ENCODE results near the gene ZNF200. TPM values are rescaled to one million over a fixed set of nuclear protein-coding genes. Genes with fewer than 3 reads are reported as not detected.
"Not testable (repeated sequence)": the region's sequence is repeated elsewhere in the genome, so short reads cannot be mapped to it uniquely, and the experiment has no call there.

Gene ZNF200
- total and polyA plus RNA-seq, 2 donors (not counting 1 experiment from before 2014, with no cell fraction given), result 2.7 to 20.1 TPM

DNA sequence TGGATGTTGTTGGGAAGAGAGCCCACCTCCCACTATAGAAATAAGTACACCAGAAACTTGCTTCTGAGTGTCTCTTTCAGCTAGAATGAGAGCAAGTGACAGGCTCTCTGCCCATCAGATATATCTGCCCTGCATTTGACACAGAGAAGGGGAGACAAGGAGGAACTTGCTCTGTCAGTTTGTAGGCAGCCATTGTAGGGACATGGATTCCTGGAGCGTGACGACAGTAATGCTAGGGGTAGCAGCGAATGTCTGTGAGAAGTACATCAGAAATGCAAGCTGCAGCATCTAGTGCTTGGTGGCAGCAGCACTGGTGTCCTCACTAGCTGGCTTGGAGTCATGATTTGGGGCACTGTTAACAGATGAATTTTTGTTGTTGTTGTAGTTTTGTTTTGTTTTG lies 23.0 kb downstream of the ZNF200 start:
- ChIA-PET CTCF (no interaction called here), POLR2A (no interaction called here)
- intact Hi-C loops (cut with micrococcal nuclease), result no loop called here
- Histone ChIP-seq H4K20me1 (ENCODE audit: control insufficient read depth, insufficient read depth, low read length, poor library complexity, severe bottlenecking) (no peaks in the 10 kb centered on the region), H3K9ac (ENCODE audit: low read length) (no peak overlapping the region), H3K27me3 (replicated peaks in 1 of 4; ENCODE audit: control extremely low read depth in 1 of 4, control insufficient read depth in 3 of 4, insufficient read depth in 4 of 4, low read length in 3 of 4) (peaks cover 0 to 9% (median 0%) of the 10 kb centered on the region in 4 experiments), H2AFZ (ENCODE audit: insufficient read depth, low read depth, low read length, poor library complexity, severe bottlenecking) (no peak overlapping the region), H3K4me2 (replicated peaks; ENCODE audit: low read depth, low read length, poor library complexity, severe bottlenecking) (no peak overlapping the region), H3K9me3 (ENCODE audit: control extremely low read depth in 1 of 3, control insufficient read depth in 2 of 3, insufficient read depth in 1 of 3, low read length in 2 of 3) (peaks cover 0 to 39% (median 4%) of the 10 kb centered on the region in 3 donors), H3K27ac (ENCODE audit: low read length in 2 of 2) (no peak overlapping the region), H3K36me3 (replicated peaks in 1 of 2; ENCODE audit: control extremely low read depth in 1 of 2, control insufficient read depth in 1 of 2, extremely low read depth in 1 of 2, insufficient read depth in 2 of 2, low read length in 1 of 2) (no peaks in the 10 kb centered on the region), H3K4me1 (ENCODE audit: control insufficient read depth in 2 of 2, insufficient read depth in 2 of 2, low read length in 2 of 2) (peaks cover 14 to 16% of the 10 kb centered on the region in 2 donors), H3K79me2 (ENCODE audit: control insufficient read depth, insufficient read depth, low read length) (no peaks in the 10 kb centered on the region), H3K4me3 (ENCODE audit: control extremely low read depth in 1 of 5, extremely low read depth in 1 of 5, insufficient read depth in 1 of 5, low read depth in 2 of 5, low read length in 4 of 5) (no peak overlapping the region)
- H3K4me1 Mint-ChIP-seq, result peaks cover 22% of the 10 kb centered on the region
- no peak for TF ChIP-seq EZH2 (IDR thresholded peaks at IDR 0.05; ENCODE audit: borderline replicate concordance, insufficient read depth, low read depth, low read length, poor library complexity, severe bottlenecking)
- TF ChIP-seq, protein P1, sequence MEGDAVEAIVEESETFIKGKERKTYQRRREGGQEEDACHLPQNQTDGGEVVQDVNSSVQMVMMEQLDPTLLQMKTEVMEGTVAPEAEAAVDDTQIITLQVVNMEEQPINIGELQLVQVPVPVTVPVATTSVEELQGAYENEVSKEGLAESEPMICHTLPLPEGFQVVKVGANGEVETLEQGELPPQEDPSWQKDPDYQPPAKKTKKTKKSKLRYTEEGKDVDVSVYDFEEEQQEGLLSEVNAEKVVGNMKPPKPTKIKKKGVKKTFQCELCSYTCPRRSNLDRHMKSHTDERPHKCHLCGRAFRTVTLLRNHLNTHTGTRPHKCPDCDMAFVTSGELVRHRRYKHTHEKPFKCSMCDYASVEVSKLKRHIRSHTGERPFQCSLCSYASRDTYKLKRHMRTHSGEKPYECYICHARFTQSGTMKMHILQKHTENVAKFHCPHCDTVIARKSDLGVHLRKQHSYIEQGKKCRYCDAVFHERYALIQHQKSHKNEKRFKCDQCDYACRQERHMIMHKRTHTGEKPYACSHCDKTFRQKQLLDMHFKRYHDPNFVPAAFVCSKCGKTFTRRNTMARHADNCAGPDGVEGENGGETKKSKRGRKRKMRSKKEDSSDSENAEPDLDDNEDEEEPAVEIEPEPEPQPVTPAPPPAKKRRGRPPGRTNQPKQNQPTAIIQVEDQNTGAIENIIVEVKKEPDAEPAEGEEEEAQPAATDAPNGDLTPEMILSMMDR (IDR thresholded peaks at IDR 0.05), result no peak
- 79% methylated on average over 3 of the region's 3 CpGs for WGBS (ENCODE audit: insufficient coverage)
- peaks cover 22% of the 10 kb centered on the region for H3K27me3 Mint-ChIP-seq
- no peaks in the 10 kb centered on the region for H3K9me3 Mint-ChIP-seq (ENCODE audit: insufficient read depth)
- ATAC-seq (ENCODE audit: low read depth) (no peak), DNase-seq (no peak)
- H3K4me3 Mint-ChIP-seq, result no peak overlapping the region
- no peak overlapping the region for H3K27ac Mint-ChIP-seq

DNA sequence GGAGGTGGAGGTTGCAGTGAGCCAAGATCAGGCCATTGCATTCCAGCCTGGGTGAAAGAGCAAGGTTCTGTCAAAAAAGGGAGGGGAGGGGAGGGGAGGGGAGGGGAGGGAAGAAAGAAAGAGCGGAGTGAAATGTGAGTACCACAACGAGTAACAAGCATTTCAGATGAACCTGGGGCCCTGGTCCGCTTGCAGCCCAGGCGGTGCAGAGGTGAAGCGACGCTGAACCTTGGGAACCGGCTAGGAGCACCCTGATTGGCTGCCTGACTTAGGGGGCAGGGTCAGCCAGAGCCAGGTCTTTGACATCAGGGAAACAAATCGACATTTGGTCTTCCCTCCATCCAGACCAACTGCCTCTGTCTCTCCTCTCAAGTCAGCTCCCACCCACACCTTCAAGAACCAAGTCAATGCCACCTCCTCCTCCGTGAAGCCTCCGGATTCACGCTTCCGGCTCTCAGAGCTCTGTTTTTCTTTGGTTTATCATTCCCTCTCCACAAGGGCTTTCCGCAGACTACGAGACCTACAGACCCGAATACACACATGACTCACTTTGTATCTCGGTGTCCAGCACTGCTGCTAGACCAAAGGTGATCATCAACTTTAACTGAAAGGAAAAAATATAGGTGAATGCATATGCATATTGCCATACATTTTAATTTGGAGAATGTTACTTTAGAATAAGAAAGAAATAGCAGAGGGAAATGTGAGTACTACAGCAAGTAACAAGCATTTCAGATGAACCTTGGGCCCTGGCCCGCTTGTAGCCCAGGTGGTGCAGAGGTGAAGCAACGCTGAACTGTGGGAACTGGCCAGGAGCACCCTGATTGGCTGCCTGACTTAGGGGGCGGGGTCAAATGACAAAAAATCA lies 27.6 kb downstream of the ZNF200 start:
- TF ChIP-seq, protein P1 (IDR thresholded peaks at IDR 0.05), result no peak
- TF ChIP-seq EZH2 (IDR thresholded peaks at IDR 0.05; ENCODE audit: borderline replicate concordance, insufficient read depth, low read depth, low read length, poor library complexity, severe bottlenecking), result no peak
- Histone ChIP-seq H3K9ac (ENCODE audit: low read length) (no peak overlapping the region), H3K4me2 (replicated peaks; ENCODE audit: low read depth, low read length, poor library complexity, severe bottlenecking) (no peak overlapping the region), H3K9me3 (ENCODE audit: control extremely low read depth in 1 of 3, control insufficient read depth in 2 of 3, insufficient read depth in 1 of 3, low read length in 2 of 3) (peaks cover 0 to 39% (median 14%) of the 10 kb centered on the region in 3 donors), H3K4me3 (ENCODE audit: control extremely low read depth in 1 of 5, extremely low read depth in 1 of 5, insufficient read depth in 1 of 5, low read depth in 2 of 5, low read length in 4 of 5) (no peak overlapping the region), H3K27me3 (replicated peaks in 1 of 4; ENCODE audit: control extremely low read depth in 1 of 4, control insufficient read depth in 3 of 4, insufficient read depth in 4 of 4, low read length in 3 of 4) (peaks cover 0 to 25% (median 0%) of the 10 kb centered on the region in 4 experiments), H2AFZ (ENCODE audit: insufficient read depth, low read depth, low read length, poor library complexity, severe bottlenecking) (no peak overlapping the region), H4K20me1 (ENCODE audit: control insufficient read depth, insufficient read depth, low read length, poor library complexity, severe bottlenecking) (no peaks in the 10 kb centered on the region), H3K27ac (ENCODE audit: low read length in 2 of 2) (no peak overlapping the region), H3K79me2 (ENCODE audit: control insufficient read depth, insufficient read depth, low read length) (no peaks in the 10 kb centered on the region), H3K36me3 (replicated peaks in 1 of 2; ENCODE audit: control extremely low read depth in 1 of 2, control insufficient read depth in 1 of 2, extremely low read depth in 1 of 2, insufficient read depth in 2 of 2, low read length in 1 of 2) (no peaks in the 10 kb centered on the region), H3K4me1 (ENCODE audit: control insufficient read depth in 2 of 2, insufficient read depth in 2 of 2, low read length in 2 of 2) (no peaks in the 10 kb centered on the region)
- Mint-ChIP-seq H3K27me3 (peaks cover 41% of the 10 kb centered on the region), H3K4me3 (no peak overlapping the region), H3K27ac (no peak overlapping the region), H3K4me1 (no peaks in the 10 kb centered on the region), H3K9me3 (ENCODE audit: insufficient read depth) (peaks cover 11% of the 10 kb centered on the region)
- intact Hi-C loops (cut with micrococcal nuclease), result no loop called here
- ChIA-PET POLR2A (no interaction called here), CTCF (interaction anchor here (0.6 to 0.7 kb wide), 3 partner anchors 23 to 157 kb away, joined by 3 to 5 read pairs (median 4); no protein-coding TSS in a partner anchor)
- ATAC-seq (ENCODE audit: low read depth) (no peak), DNase-seq (no peak)
- 72% methylated on average over 10 of the region's 19 CpGs for WGBS (ENCODE audit: insufficient coverage)

DNA sequence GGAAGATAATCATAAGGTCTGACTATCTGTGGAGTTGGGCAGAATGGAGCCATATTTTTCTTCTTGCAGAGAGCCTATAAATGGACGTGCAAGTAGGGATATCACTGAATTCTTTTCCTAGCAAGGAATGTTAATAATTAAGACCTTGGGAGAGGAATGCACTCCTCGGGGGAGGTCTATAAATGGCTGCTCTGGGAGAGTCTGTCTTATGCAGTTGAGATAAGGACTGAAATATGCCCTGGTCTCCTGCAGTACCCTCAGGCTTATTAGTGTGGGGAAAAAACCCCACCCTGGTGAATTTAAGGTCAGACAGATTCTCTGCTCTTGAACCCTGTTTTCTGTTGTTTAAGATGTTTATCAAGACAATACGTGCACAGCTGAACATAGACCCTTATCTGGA lies 29.0 kb downstream of the ZNF200 start:
- Mint-ChIP-seq H3K9me3 (ENCODE audit: insufficient read depth) (peaks cover 11% of the 10 kb centered on the region), H3K27me3 (peaks cover 41% of the 10 kb centered on the region)
- CTCF ChIA-PET; DNase-seq; H3K27ac Mint-ChIP-seq; POLR2A ChIA-PET; H3K36me3 ChIP-seq (replicated peaks in 1 of 2; ENCODE audit: control extremely low read depth in 1 of 2, control insufficient read depth in 1 of 2, extremely low read depth in 1 of 2, insufficient read depth in 2 of 2, low read length in 1 of 2); H3K4me1 Mint-ChIP-seq; H3K4me3 Mint-ChIP-seq; H3K79me2 ChIP-seq (ENCODE audit: control insufficient read depth, insufficient read depth, low read length); H4K20me1 ChIP-seq (ENCODE audit: control insufficient read depth, insufficient read depth, low read length, poor library complexity, severe bottlenecking); ATAC-seq (ENCODE audit: low read depth); H3K4me3 ChIP-seq (ENCODE audit: control extremely low read depth in 1 of 5, extremely low read depth in 1 of 5, insufficient read depth in 1 of 5, low read depth in 2 of 5, low read length in 4 of 5); H3K4me1 ChIP-seq (ENCODE audit: control insufficient read depth in 2 of 2, insufficient read depth in 2 of 2, low read length in 2 of 2); H3K9ac ChIP-seq (ENCODE audit: low read length); H2AFZ ChIP-seq (ENCODE audit: insufficient read depth, low read depth, low read length, poor library complexity, severe bottlenecking); intact Hi-C loops (cut with micrococcal nuclease); H3K4me2 ChIP-seq (replicated peaks; ENCODE audit: low read depth, low read length, poor library complexity, severe bottlenecking); H3K27ac ChIP-seq (ENCODE audit: low read length in 2 of 2): not testable (repeated sequence)
- Histone ChIP-seq H3K27me3 (replicated peaks in 1 of 4; ENCODE audit: control extremely low read depth in 1 of 4, control insufficient read depth in 3 of 4, insufficient read depth in 4 of 4, low read length in 3 of 4) (peaks cover 0 to 28% (median 2%) of the 10 kb centered on the region in 4 experiments), H3K9me3 (ENCODE audit: control extremely low read depth in 1 of 3, control insufficient read depth in 2 of 3, insufficient read depth in 1 of 3, low read length in 2 of 3) (peaks cover 0 to 39% (median 14%) of the 10 kb centered on the region in 3 donors)
- 50% methylated on average over 1 of the region's 3 CpGs for WGBS (ENCODE audit: insufficient coverage)

Measured in B cell (primary cell).